ENCODE results near the gene KY.

Gene KY

GRCh38 chr3:134619301-134619615 lies 31.6 kb downstream of the KY start:
- TF ChIP-seq ZFP30 (CRISPR knock-in tag; IDR thresholded peaks at IDR 0.05) (no peak), ISL1 (CRISPR knock-in tag; IDR thresholded peaks at IDR 0.05) (no peak), TOX (CRISPR knock-in tag; IDR thresholded peaks at IDR 0.05; ENCODE audit: borderline replicate concordance) (no peak)
- TF ChIP-seq, protein P1, sequence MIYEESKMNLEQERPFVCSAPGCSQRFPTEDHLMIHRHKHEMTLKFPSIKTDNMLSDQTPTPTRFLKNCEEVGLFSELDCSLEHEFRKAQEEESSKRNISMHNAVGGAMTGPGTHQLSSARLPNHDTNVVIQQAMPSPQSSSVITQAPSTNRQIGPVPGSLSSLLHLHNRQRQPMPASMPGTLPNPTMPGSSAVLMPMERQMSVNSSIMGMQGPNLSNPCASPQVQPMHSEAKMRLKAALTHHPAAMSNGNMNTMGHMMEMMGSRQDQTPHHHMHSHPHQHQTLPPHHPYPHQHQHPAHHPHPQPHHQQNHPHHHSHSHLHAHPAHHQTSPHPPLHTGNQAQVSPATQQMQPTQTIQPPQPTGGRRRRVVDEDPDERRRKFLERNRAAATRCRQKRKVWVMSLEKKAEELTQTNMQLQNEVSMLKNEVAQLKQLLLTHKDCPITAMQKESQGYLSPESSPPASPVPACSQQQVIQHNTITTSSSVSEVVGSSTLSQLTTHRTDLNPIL (CRISPR knock-in tag; IDR thresholded peaks at IDR 0.05; ENCODE audit: low read depth), result no peak
- no peak for ATAC-seq

DNA sequence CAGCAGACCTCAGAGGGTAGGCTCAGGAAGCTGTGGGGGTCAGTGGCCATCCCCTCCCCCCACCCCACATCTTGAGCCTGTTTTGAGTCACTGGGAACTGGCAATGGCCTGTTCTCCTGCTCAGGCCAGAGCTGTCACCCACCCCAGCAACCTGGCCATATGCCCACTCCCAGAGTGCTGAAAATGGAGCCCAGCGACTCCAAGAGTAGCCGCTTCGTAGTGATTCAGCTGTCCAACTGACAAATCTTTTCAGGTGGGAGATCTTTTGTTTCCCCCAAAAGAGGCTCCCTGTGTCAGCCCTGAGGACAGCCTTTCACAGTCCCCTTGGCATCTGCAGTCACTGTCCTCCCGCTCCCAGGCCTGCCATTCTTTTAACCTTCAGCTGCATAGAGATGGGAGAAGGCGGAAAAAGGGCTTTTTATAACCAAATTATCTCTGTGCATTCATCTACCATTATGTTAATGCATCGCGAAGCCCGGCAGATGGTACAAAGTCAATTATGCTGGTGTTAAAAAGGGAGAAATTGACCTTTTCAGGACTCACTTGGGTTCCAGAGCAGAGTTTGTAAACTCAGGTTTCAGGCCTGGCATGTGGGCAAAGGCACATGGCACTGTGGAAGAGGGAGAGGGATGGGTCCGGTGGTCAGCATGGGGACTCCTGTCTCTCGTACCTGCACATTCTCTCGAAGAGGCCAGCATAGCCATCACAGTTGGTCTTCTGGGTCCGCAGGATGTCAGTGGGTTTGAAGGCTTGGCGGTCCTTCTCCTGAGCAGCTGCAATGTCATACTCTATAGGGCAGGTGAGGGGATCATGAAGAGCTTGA lies 32.1 kb downstream of the KY start:
- TF ChIP-seq ZFP3 (CRISPR knock-in tag; IDR thresholded peaks at IDR 0.05), result no peak
- ATAC-seq, result no peak

DNA sequence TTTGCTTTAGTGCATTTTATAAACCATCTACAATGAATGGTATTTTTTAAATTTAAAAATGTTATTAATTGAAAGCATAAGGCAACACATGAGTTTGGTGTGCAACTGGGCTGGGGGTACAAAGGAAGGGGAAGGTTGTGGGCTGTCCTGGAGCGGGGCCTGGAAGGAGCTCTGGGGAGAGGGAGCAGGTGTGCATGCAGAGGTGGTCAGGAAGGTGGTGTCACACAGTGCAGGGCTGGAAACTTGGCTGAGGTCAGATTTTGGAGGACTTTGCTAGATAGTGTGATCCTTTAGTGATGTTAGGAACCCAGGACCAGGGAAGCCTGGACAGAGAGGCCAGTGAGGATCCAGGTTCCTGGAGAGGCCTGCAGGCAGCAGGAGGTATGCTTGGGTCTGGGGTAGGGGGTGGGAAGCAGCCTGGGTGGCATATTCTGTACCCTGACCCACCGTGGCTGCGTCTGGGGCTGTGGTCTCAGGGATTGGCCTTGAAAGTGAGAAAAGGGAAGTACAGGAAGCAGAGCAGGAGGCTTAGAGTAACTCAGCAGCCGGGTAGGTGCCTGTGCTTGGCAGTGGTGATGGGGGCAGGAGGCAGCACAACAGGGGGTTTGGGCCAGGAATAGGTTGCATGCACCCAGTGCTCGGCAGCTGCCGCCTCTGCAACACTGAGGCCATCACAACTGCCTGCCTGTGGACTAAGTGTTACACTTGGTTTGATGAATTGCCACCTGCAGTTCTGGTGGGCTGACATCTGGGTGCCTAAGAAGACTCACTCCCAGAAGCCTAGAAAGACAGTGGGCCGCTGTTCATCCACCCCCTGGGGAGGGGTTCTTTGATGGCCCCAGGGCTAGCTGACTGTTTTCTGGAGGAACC lies 33.0 kb downstream of the KY start:
- ATAC-seq, result no peak
- TF ChIP-seq ZC3H10 (CRISPR knock-in tag; IDR thresholded peaks at IDR 0.05), result no peak
- no peak for TF ChIP-seq ARNTL (CRISPR knock-in tag; IDR thresholded peaks at IDR 0.05; ENCODE audit: borderline replicate concordance, low read depth)
- no peak for TF ChIP-seq CSRNP3 (CRISPR knock-in tag; IDR thresholded peaks at IDR 0.05)
- no peak for TF ChIP-seq TSHZ2 (CRISPR knock-in tag; IDR thresholded peaks at IDR 0.05)
- no peak for TF ChIP-seq RARB (CRISPR knock-in tag; IDR thresholded peaks at IDR 0.05)
- no peak for TF ChIP-seq CSDC2 (CRISPR knock-in tag; IDR thresholded peaks at IDR 0.05)
- TF ChIP-seq ZNF565 (CRISPR knock-in tag; conservative IDR thresholded peaks at IDR 0.05; ENCODE audit: low read depth), result no peak
- TF ChIP-seq BACH2 (CRISPR knock-in tag; IDR thresholded peaks at IDR 0.05; ENCODE audit: borderline replicate concordance), result no peak

GRCh38 chr3:134615743-134616142 lies 35.1 kb downstream of the KY start:
- TF ChIP-seq BACH2 (CRISPR knock-in tag; IDR thresholded peaks at IDR 0.05; ENCODE audit: borderline replicate concordance) (no peak), TSHZ2 (CRISPR knock-in tag; IDR thresholded peaks at IDR 0.05) (no peak)
- ATAC-seq, result no peak

DNA sequence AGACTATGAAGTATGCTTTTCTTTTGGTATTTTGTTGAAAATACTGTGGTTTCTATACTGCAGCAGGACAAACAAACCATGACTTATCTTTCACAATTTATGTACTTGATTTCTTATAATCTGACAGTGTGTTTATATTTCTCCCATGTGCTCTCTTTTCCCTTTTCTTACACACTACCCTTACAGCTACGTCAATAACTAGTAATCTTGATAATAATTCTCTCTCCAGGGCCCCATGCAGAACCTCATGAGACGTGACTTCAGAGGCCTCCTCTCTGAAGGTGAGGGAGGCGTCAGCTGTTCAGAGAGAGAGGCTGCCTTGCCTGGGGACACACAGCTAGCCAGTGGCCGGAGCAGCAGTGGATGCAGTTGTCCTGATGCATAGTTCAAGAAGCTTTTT lies 35.9 kb downstream of the KY start:
- ATAC-seq, result no peak
- TF ChIP-seq ARNTL (CRISPR knock-in tag; IDR thresholded peaks at IDR 0.05; ENCODE audit: borderline replicate concordance, low read depth), result no peak
- no peak for TF ChIP-seq TSHZ2 (CRISPR knock-in tag; IDR thresholded peaks at IDR 0.05)
- TF ChIP-seq ESRRG (CRISPR knock-in tag; IDR thresholded peaks at IDR 0.05), result no peak
- no peak for TF ChIP-seq OSR1 (CRISPR knock-in tag; IDR thresholded peaks at IDR 0.05)
- no peak for TF ChIP-seq CSRNP3 (CRISPR knock-in tag; IDR thresholded peaks at IDR 0.05)
- no peak for TF ChIP-seq CSDC2 (CRISPR knock-in tag; IDR thresholded peaks at IDR 0.05)
- TF ChIP-seq, protein P2, sequence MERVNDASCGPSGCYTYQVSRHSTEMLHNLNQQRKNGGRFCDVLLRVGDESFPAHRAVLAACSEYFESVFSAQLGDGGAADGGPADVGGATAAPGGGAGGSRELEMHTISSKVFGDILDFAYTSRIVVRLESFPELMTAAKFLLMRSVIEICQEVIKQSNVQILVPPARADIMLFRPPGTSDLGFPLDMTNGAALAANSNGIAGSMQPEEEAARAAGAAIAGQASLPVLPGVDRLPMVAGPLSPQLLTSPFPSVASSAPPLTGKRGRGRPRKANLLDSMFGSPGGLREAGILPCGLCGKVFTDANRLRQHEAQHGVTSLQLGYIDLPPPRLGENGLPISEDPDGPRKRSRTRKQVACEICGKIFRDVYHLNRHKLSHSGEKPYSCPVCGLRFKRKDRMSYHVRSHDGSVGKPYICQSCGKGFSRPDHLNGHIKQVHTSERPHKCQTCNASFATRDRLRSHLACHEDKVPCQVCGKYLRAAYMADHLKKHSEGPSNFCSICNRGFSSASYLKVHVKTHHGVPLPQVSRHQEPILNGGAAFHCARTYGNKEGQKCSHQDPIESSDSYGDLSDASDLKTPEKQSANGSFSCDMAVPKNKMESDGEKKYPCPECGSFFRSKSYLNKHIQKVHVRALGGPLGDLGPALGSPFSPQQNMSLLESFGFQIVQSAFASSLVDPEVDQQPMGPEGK (CRISPR knock-in tag; IDR thresholded peaks at IDR 0.05; ENCODE audit: borderline replicate concordance), result no peak
- no peak for TF ChIP-seq ZFP3 (CRISPR knock-in tag; IDR thresholded peaks at IDR 0.05)

All from SK-N-SH treated with all-trans-retinoic acid at 6 μM for 48 hours (cell line).